Activated CD4-positive, alpha-beta T cell treated with anti-CD3 and anti-CD28 coated beads for 36 hours (primary cell): ENCODE data around the gene PRCC. TPM values are rescaled to one million over a fixed set of nuclear protein-coding genes. Genes with fewer than 3 reads are reported as not detected.

Source experiments
- ATAC-seq: fragments of 200-7000 bp; cut with Tn5 transposase; one replicate; pipeline ENCODE4 v1.10.0; 2021; ENCODE audit warnings: mild to moderate bottlenecking, moderate library complexity
- CTCF ChIA-PET: fragments of 350-600 bp; sonication (Branson Sonifier 250); formaldehyde crosslinking; loops from one replicate; lab custom pipeline; 2021; ENCODE audit warnings: antibody characterized with exemption; lab: Charles Lee
- POLR2A ChIA-PET: fragments of 350-600 bp; sonication (Branson Sonifier 250); formaldehyde crosslinking; loops from one replicate; lab custom pipeline; 2021; ENCODE audit warnings: antibody characterized with exemption, inconsistent platforms; lab: Charles Lee
- DNase-seq: peaks from one replicate; pipeline ENCODE4 v3.0.0-alpha.2; 2020
- H3K27ac Mint-ChIP-seq: one replicate; pipeline ENCODE4 v1.8.0; 2021; ENCODE audit warnings: mixed read lengths
- H3K27me3 Mint-ChIP-seq: one replicate; pipeline ENCODE4 v1.8.0; 2021; ENCODE audit warnings: mixed read lengths
- H3K36me3 Mint-ChIP-seq: one replicate; pipeline ENCODE4 v1.8.0; 2021; ENCODE audit warnings: low read depth, mixed read lengths
- H3K4me1 Mint-ChIP-seq: one replicate; pipeline ENCODE4 v1.8.0; 2021; ENCODE audit warnings: mixed read lengths
- H3K4me3 Mint-ChIP-seq: one replicate; pipeline ENCODE4 v1.8.0; 2021; ENCODE audit warnings: mild to moderate bottlenecking, moderate library complexity, mixed read lengths
- H3K9me3 Mint-ChIP-seq: one replicate; pipeline ENCODE4 v1.8.0; 2021; ENCODE audit warnings: low read depth, mixed read lengths
- intact Hi-C, 2 experiments: fragments of 100-400 bp; cut with DNase I in 1 of 2; cut with micrococcal nuclease in 1 of 2; formaldehyde crosslinking; loops; one replicate each; pipeline versions ENCODE4 v1.14.2 to v1.15.1; 2022 to 2024; cut with DNase I, micrococcal nuclease
- total RNA-seq, 2 experiments: library from RNA; stranded (reverse); gene quantifications; one replicate each; pipeline ENCODE4 v1.2.3, GENCODE V29; 2021

The PRCC gene
- total RNA-seq, 2 experiments from 2014 or later: 80.4 to 110 TPM

- H3K4me3 Mint-ChIP-seq: no peak overlapping the region
- H3K27ac Mint-ChIP-seq: no peak overlapping the region
- no peaks in the 10 kb centered on the region for H3K27me3 Mint-ChIP-seq
- peaks cover 64% of the 10 kb centered on the region for H3K36me3 Mint-ChIP-seq
- intact Hi-C loops: no loop called here
- no peak for ATAC-seq
- no peaks in the 10 kb centered on the region for H3K4me1 Mint-ChIP-seq
- ChIA-PET CTCF (interaction anchor here (0.9 to 7.9 kb wide), 9 partner anchors 8 to 133 kb away, joined by 3 to 61 read pairs (median 5); partner anchors contain the start of genes NTRK1 and PEAR1), POLR2A (interaction anchor here (0.5 to 0.6 kb wide), 2 partner anchors 11 to 20 kb away, joined by 3 to 4 read pairs; no protein-coding TSS in a partner anchor)
- H3K9me3 Mint-ChIP-seq: no peaks in the 10 kb centered on the region
- DNase-seq: no peak
These were observed 27.4 kb downstream of the PRCC start for GRCh38 chr1:156794506-156795373.

- H3K9me3 Mint-ChIP-seq: no peaks in the 10 kb centered on the region
- ATAC-seq (no peak), DNase-seq (no peak)
- peaks cover 64% of the 10 kb centered on the region for H3K36me3 Mint-ChIP-seq
- CTCF ChIA-PET: interaction anchor here (0.9 to 8.2 kb wide), 12 partner anchors 9 to 135 kb away, joined by 3 to 109 read pairs (median 9); partner anchors contain the start of genes NTRK1 and PEAR1
- H3K27ac Mint-ChIP-seq: no peak overlapping the region
- no peaks in the 10 kb centered on the region for H3K27me3 Mint-ChIP-seq
- no peak overlapping the region for H3K4me3 Mint-ChIP-seq
- POLR2A ChIA-PET: interaction anchor here (0.5 to 0.6 kb wide), 2 partner anchors 10 to 20 kb away, joined by 3 to 4 read pairs; no protein-coding TSS in a partner anchor
- intact Hi-C loops: no loop called here
- H3K4me1 Mint-ChIP-seq: no peaks in the 10 kb centered on the region
These were observed 28.0 kb downstream of the PRCC start for GRCh38 chr1:156795374-156795733.

- intact Hi-C loops: loop anchor here in 1 of 2 experiments (2.0 kb wide), 2 partner anchors 43 to 131 kb away; no protein-coding TSS in a partner anchor
- no peak overlapping the region for H3K27ac Mint-ChIP-seq
- no peak for ATAC-seq
- H3K36me3 Mint-ChIP-seq: peaks cover 69% of the 10 kb centered on the region
- no peaks in the 10 kb centered on the region for H3K27me3 Mint-ChIP-seq
- CTCF ChIA-PET: interaction anchor here (0.9 to 8.2 kb wide), 14 partner anchors 9 to 135 kb away, joined by 3 to 109 read pairs (median 4); partner anchors contain the start of genes NTRK1 and PEAR1
- no peak for DNase-seq
- no peaks in the 10 kb centered on the region for H3K4me1 Mint-ChIP-seq
- POLR2A ChIA-PET: interaction anchor here (0.6 kb wide), 1 partner anchor 21 kb away, joined by 4 read pairs; no protein-coding TSS in a partner anchor
- H3K9me3 Mint-ChIP-seq: no peaks in the 10 kb centered on the region
- H3K4me3 Mint-ChIP-seq: no peak overlapping the region
These were observed 28.5 kb downstream of the PRCC start for GRCh38 chr1:156795787-156796186.

GRCh38 chr1:156796340-156797097, 29.2 kb downstream of the PRCC start:
- intact Hi-C loops: loop anchor here (1.0 to 2.0 kb wide), 4 partner anchors 42 to 130 kb away; partner anchors contain the start of gene NTRK1 (in 2 of the 2)
- Mint-ChIP-seq H3K27me3 (no peaks in the 10 kb centered on the region), H3K4me3 (no peak overlapping the region), H3K27ac (no peak overlapping the region), H3K36me3 (peaks cover 72% of the 10 kb centered on the region), H3K4me1 (peaks cover 5% of the 10 kb centered on the region), H3K9me3 (no peaks in the 10 kb centered on the region)
- no peak for ATAC-seq
- DNase-seq: no peak
- CTCF ChIA-PET: interaction anchor here (0.7 to 8.2 kb wide), 18 partner anchors 10 to 136 kb away, joined by 3 to 109 read pairs (median 4); partner anchors contain the start of genes NTRK1 and PEAR1
- POLR2A ChIA-PET: no interaction called here

GRCh38 chr1:156797212-156797871, 30.0 kb downstream of the PRCC start:
- DNase-seq: peak; percentile 75
- ATAC-seq: peak; percentile 84
- Mint-ChIP-seq H3K4me1 (peaks cover 7% of the 10 kb centered on the region), H3K4me3 (no peak overlapping the region), H3K27me3 (no peaks in the 10 kb centered on the region), H3K36me3 (peaks cover 67% of the 10 kb centered on the region), H3K9me3 (no peaks in the 10 kb centered on the region), H3K27ac (no peak overlapping the region)
- ChIA-PET POLR2A (no interaction called here), CTCF (interaction anchor here (0.7 to 8.2 kb wide), 19 partner anchors 11 to 131 kb away, joined by 3 to 109 read pairs (median 4); partner anchors contain the start of genes NTRK1 and PEAR1)
- intact Hi-C loops: loop anchor here (1.0 to 2.0 kb wide), 4 partner anchors 41 to 129 kb away; partner anchors contain the start of gene NTRK1 (in 2 of the 2)

DNA sequence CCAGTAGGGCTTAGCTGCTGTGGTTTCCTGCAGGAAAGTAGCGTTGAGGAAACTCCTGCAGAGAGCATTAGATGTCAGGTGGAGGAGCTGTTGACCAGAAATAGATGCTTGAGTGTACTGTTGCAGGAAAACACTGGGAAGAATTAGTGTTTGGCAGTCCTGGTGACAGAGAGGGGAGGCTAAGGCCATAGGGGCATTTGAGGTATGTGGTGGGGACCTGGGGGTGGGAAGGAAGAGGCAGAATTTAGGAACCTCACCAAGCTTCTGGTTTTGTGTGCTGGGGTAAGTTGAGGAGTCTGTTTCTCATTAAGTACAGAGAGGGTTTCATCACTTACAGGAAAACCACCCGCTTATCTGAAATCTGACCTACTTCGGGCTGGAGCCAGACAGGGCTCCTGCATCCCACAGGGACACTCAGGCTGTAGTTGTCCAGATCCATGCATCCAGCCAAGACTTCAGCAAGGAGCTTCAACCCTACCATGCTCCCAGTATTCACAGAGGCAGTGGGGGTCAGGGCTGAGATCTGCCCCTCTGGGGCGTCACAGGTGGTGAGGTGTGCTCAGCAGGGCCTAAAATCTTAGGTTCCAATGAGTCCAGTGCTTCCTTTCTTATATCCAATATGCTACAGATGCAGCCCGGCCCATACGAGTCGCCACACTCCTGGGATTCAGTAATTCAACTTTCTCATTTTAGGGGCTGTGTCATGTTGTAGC, 34.2 kb downstream of the PRCC start:
- Mint-ChIP-seq H3K4me3 (no peak overlapping the region), H3K4me1 (peaks cover 8% of the 10 kb centered on the region), H3K36me3 (peaks cover 43% of the 10 kb centered on the region), H3K9me3 (no peaks in the 10 kb centered on the region), H3K27ac (peak overlapping the region; percentile 78), H3K27me3 (no peaks in the 10 kb centered on the region)
- ChIA-PET CTCF (interaction anchor here (0.8 to 8.2 kb wide), 9 partner anchors 9 to 90 kb away, joined by 3 to 109 read pairs (median 4); partner anchors contain the start of genes NTRK1 and PEAR1), POLR2A (interaction anchor here (1.6 kb wide), 1 partner anchor 58 kb away, joined by 3 read pairs; no protein-coding TSS in a partner anchor)
- peak; percentile 11 for DNase-seq
- ATAC-seq: no peak
- intact Hi-C loops: loop anchor here in 1 of 2 experiments (2.0 kb wide), 1 partner anchor 13 kb away; no protein-coding TSS in a partner anchor

DNA sequence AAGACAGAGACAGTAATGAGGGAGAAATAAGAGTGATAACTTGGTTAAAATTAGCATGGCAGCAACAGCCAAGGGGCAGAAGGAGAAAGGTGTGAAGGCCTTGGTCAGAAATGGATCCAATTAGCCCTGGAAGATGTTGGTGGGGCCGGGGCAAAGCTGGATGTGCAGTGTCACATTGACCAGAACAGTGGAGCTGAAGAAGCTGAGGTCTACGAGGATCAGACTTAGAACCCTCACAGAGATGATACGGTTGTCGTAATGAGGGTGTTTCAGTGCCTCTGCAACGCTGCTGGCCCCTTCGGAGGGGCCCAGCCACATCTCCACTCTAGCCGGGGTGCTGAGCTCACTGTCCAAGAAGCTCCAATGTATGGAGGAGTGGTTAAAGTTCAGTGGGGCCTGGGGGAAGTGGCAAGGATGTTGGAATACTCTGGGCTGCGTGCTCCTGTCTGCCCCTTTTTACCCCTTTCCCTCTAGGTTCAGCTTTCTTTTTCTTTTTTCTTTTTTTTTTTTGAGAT, 35.1 kb downstream of the PRCC start:
- no peaks in the 10 kb centered on the region for H3K27me3 Mint-ChIP-seq
- intact Hi-C loops: no loop called here
- ChIA-PET POLR2A (interaction anchor here (0.8 to 1.6 kb wide), 2 partner anchors 11 to 57 kb away, joined by 3 read pairs; no protein-coding TSS in a partner anchor), CTCF (interaction anchor here (0.5 to 8.2 kb wide), 7 partner anchors 14 to 113 kb away, joined by 3 to 109 read pairs (median 3); partner anchors contain the start of genes NTRK1 and SH2D2A)
- ATAC-seq (no peak), DNase-seq (no peak)
- peaks cover 46% of the 10 kb centered on the region for H3K36me3 Mint-ChIP-seq
- H3K27ac Mint-ChIP-seq: peak overlapping the region; percentile 7
- H3K4me1 Mint-ChIP-seq: peaks cover 16% of the 10 kb centered on the region
- H3K4me3 Mint-ChIP-seq: no peak overlapping the region
- no peaks in the 10 kb centered on the region for H3K9me3 Mint-ChIP-seq

DNA sequence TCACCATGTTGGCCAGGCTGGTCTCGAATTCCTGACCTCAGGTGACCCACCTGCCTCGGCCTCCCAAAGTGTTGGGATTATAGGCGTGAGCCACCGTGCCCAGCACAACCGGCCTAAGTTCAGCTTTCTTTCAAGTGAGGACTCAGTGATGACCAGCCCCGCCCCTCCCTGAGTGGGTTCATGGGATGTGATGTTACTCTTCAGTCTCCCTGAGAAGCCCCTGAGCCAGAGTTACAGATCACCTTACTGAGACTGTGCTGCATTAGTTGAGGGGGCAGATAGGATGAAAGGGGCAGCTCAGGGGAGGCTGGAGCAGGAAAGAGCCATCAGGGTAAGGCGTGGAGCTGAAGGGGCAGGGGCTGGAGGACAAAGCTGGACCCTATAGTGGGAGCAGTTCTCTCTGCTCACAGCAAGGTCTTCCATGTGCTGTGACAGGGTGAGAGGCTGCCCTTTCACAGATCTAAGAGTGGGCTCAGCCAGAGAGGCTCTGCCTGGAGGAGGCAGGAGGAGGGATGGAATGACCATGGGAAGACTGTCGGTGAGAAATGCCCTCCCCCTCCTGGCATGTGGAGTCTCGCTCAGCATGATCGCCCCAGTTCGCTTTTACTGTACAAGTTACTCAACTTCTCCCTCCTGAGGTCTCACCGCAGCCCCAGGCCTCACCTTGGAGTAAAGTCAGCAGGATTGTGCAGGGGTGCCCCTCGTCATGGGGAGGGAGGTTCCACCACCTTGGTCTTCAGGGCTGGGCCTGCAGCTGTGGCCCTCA, 35.9 kb downstream of the PRCC start:
- peak; percentile 8 for ATAC-seq
- CTCF ChIA-PET: interaction anchor here (0.5 to 8.2 kb wide), 6 partner anchors 13 to 113 kb away, joined by 3 to 109 read pairs (median 3); partner anchors contain the start of genes NTRK1 and SH2D2A

GRCh38 chr1:156804026-156804425, 36.7 kb downstream of the PRCC start:
- Mint-ChIP-seq H3K36me3 (peaks cover 52% of the 10 kb centered on the region), H3K27me3 (no peaks in the 10 kb centered on the region), H3K4me1 (peaks cover 31% of the 10 kb centered on the region), H3K4me3 (no peak overlapping the region), H3K27ac (peak overlapping the region; percentile 77), H3K9me3 (no peaks in the 10 kb centered on the region)
- CTCF ChIA-PET: no interaction called here
- POLR2A ChIA-PET: no interaction called here
- ATAC-seq (no peak), DNase-seq (no peak)
- intact Hi-C loops: no loop called here

More for the DNA sequence above, 35.9 kb downstream of the PRCC start:
- Mint-ChIP-seq H3K27me3 (no peaks in the 10 kb centered on the region), H3K27ac (no peak overlapping the region), H3K4me3 (no peak overlapping the region), H3K36me3 (peaks cover 48% of the 10 kb centered on the region), H3K9me3 (no peaks in the 10 kb centered on the region), H3K4me1 (peaks cover 24% of the 10 kb centered on the region)
- POLR2A ChIA-PET: interaction anchor here (0.8 to 1.6 kb wide), 2 partner anchors 11 to 57 kb away, joined by 3 read pairs; no protein-coding TSS in a partner anchor
- peak; percentile 28 for DNase-seq
- intact Hi-C loops: no loop called here
